Heart right ventricle (tissue), 16 donors: ENCODE measurements around the gene IDNK. TPM values are rescaled to one million over a fixed set of nuclear protein-coding genes. Genes with fewer than 3 reads are reported as not detected.

ENCODE experiments used
- ATAC-seq, 8 donors: fragments of 200-7000 bp; cut with Tn5 transposase; one replicate each; pipeline ENCODE4 v1.9.1; 2020; ENCODE audit warnings: mild to moderate bottlenecking in 8 of 8, moderate library complexity in 8 of 8, moderate number of reproducible peaks in 1 of 8
- DNase-seq, 2 donors: peaks; one replicate each; pipeline ENCODE4 v3.0.0-alpha.2; 2020
- H3K27ac ChIP-seq, 10 donors: fragments of 200-600 bp; sonication (generic) in 2 of 10; one replicate each; pipeline versions ENCODE4 v1.5.0 to v1.8.0; 2020 to 2022; ENCODE audit warnings: mild to moderate bottlenecking in 3 of 10
- H3K27me3 ChIP-seq, 7 donors: fragments of 200-600 bp; one replicate each; pipeline ENCODE4 v1.8.0; 2021 to 2022; ENCODE audit warnings: mild to moderate bottlenecking in 2 of 7
- H3K36me3 ChIP-seq, 9 donors: fragments of 200-600 bp; sonication (generic) in 1 of 9; one replicate each; pipeline versions ENCODE4 v1.5.0 to v1.8.0; 2020 to 2022; ENCODE audit warnings: mild to moderate bottlenecking in 2 of 9
- H3K4me1 ChIP-seq, 9 donors: fragments of 200-600 bp; sonication (generic) in 1 of 9; one replicate each; pipeline versions ENCODE4 v1.5.0 to v1.8.0; 2020 to 2022; ENCODE audit warnings: mild to moderate bottlenecking in 4 of 9
- H3K4me3 ChIP-seq, 10 donors: fragments of 200-600 bp; sonication (generic) in 2 of 10; one replicate each; pipeline versions ENCODE4 v1.5.0 to v1.8.0; 2020 to 2022; ENCODE audit warnings: mild to moderate bottlenecking in 7 of 10, moderate library complexity in 2 of 10
- H3K9me3 ChIP-seq, 11 donors: fragments of 200-600 bp in 10 of 11; sonication (generic) in 2 of 11; one replicate each; pipeline versions ENCODE4 v1.5.0 to v1.8.0; 2013 to 2022; ENCODE audit warnings: mild to moderate bottlenecking in 2 of 11, control low read depth in 1 of 11, moderate library complexity in 1 of 11
- WGBS, 2 donors: extraction: QIAGEN DNeasy Blood & Tissue Kit; methylation state at CpG; one replicate each; pipeline ENCODE4 v1.1.7; 2013; ENCODE audit warnings: inconsistent platforms in 1 of 2; 5-methylcytosine and 5-hydroxymethylcytosine counted together
- intact Hi-C, 10 donors: fragments of 100-400 bp; cut with DNase I; formaldehyde crosslinking; loops; one replicate each; pipeline versions ENCODE4 v1.11.1 to v1.14.2; 2022
- polyA plus RNA-seq, 2 donors: library from polyadenylated mRNA; stranded (reverse); fragments of 200-250 nt; gene quantifications; one replicate each; pipeline ENCODE4 v1.2.3, GENCODE V29; 2013
- total RNA-seq, 10 donors: library from RNA; stranded (reverse); fragmentation: NEBNext Ultra II Directional in 3 of 10; extraction: Animal tissue kit (Norgen Biotek cat#: 25700) in 3 of 10; gene quantifications; one replicate each; pipeline versions ENCODE4 v1.2.1 to v1.2.4, GENCODE V29; 2021 to 2023
- TF ChIP-seq, protein P1 (sequence below), 9 donors: fragments of 200-600 bp; sonication (generic) in 2 of 9; IDR thresholded peaks; one replicate each; pipeline versions ENCODE4 v1.5.0 to v1.8.0; 2021 to 2022; ENCODE audit warnings: antibody characterized with exemption in 9 of 9, mild to moderate bottlenecking in 5 of 9, moderate library complexity in 1 of 9
- donor health status: Arrhythmogenic right ventricular cardiomyopathy.
- donor health status: ischemic (EF 13 %, LVEDD 7.1; RV severe dilation, severe dysfunction).
- donor health status: healthy with polysubstance abuse.
- donor health status: DM: no; HTN: yes; CAD: no.
- donor health status: DM: no; HTN: no; CAD: no.
- donor health status: ischemic (EF 25% LVEDD 6.9; RV normal size, moderate dysfunction).
- donor health status: ischemic (EF 25% LVEDD 5.7; RV mildly dilated, moderate dysfunction).
- donor health status: healthy.
- donor health status: DM: yes; HTN: yes; CAD: no.
- donor health status: Ischemic cardiomyopathy.
- donor health status: ischemic (EF 35%, LVEDD 5.7; RV mildly dilated, moderate dysfunction).
- donor health status: nonischemic (EF 11% LVEDD 7.7; RV severe dilation, severe dysfunction).
- donor health status: DM: yes; HTN: yes; CAD: no.
- donor health status: PGD.
- donor health status: ischemic (EF 29% LVEDD 5.4; RV normal size, mild dysfunction).
- donor health status: nonischemic (EF 23%, LVEDD 6.1; RV moderate dilation, normal function).

IDNK gene
- total and polyA plus RNA-seq, 12 donors = 2.2 to 7.5 (median 4.0) TPM

DNA sequence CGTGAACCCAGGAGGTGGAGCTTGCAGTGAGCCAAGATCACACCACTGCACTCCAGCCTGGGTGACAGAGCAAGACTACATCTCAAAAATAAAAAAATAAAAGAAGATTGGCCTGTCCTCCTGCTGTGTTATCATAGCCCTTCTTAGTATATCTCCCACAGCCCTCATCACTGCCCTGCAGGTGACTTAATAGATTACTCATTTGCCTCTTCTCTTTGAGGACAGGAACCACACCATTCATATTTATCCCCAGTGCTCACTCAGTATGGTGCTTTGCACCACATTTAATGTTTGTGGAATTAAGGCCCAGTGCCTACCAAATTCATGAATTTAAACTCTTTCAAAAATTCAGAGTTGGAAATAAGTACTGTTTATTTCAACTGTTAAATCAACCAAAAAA is 10.3 kb downstream of the IDNK start:
- WGBS, 2 donors = 94 to 100% methylated on average over 1 of the region's 1 CpG
- no peak for ATAC-seq

DNA sequence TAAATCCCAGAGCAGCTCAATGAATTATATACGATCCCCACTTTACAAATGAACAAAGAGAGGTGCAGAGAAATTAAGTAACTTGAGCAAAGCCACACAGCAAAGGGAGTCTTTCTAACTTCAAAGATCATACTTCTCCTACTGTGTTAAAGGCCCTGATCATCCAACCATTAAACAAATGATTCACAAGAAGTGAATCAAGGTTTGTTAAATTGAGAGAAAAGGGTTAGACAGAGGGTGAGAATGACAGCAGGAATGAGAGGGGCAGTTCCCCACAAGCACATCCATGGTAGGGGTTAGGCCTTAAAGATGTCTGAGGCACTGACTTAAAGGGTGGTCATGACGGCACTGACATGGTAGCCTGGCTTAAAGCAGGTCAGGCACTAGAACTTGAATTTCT is 10.7 kb downstream of the IDNK start:
- no peak for DNase-seq
- H3K27me3 ChIP-seq = no peaks in the 10 kb centered on the region
- peaks cover 0 to 13% (median 0%) of the 10 kb centered on the region in 9 donors for H3K36me3 ChIP-seq
- ATAC-seq = no peak
- no peaks in the 10 kb centered on the region for H3K9me3 ChIP-seq
- intact Hi-C loops = loop anchor here in 1 of 10 donors (10.0 kb wide), 1 partner anchor 261 kb away; no protein-coding TSS in a partner anchor
- H3K27ac ChIP-seq = no peak overlapping the region
- TF ChIP-seq, protein P1, sequence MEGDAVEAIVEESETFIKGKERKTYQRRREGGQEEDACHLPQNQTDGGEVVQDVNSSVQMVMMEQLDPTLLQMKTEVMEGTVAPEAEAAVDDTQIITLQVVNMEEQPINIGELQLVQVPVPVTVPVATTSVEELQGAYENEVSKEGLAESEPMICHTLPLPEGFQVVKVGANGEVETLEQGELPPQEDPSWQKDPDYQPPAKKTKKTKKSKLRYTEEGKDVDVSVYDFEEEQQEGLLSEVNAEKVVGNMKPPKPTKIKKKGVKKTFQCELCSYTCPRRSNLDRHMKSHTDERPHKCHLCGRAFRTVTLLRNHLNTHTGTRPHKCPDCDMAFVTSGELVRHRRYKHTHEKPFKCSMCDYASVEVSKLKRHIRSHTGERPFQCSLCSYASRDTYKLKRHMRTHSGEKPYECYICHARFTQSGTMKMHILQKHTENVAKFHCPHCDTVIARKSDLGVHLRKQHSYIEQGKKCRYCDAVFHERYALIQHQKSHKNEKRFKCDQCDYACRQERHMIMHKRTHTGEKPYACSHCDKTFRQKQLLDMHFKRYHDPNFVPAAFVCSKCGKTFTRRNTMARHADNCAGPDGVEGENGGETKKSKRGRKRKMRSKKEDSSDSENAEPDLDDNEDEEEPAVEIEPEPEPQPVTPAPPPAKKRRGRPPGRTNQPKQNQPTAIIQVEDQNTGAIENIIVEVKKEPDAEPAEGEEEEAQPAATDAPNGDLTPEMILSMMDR (IDR thresholded peaks at IDR 0.05) = no peak
- WGBS, 2 donors = 96 to 98% methylated on average over 2 of the region's 2 CpGs
- H3K4me3 ChIP-seq = no peak overlapping the region
- peaks cover 0 to 6% (median 0%) of the 10 kb centered on the region in 9 donors for H3K4me1 ChIP-seq

More for the DNA sequence above, 10.3 kb downstream of the IDNK start:
- H3K27me3 ChIP-seq = no peaks in the 10 kb centered on the region
- H3K4me3 ChIP-seq = no peak overlapping the region
- H3K27ac ChIP-seq = no peak overlapping the region
- DNase-seq = no peak
- H3K4me1 ChIP-seq = peaks cover 0 to 6% (median 0%) of the 10 kb centered on the region in 9 donors
- H3K9me3 ChIP-seq = no peaks in the 10 kb centered on the region
- H3K36me3 ChIP-seq = peaks cover 0 to 18% (median 0%) of the 10 kb centered on the region in 9 donors
- TF ChIP-seq, protein P1 (IDR thresholded peaks at IDR 0.05) = no peak
- intact Hi-C loops = loop anchor here in 1 of 10 donors (10.0 kb wide), 1 partner anchor 262 kb away; no protein-coding TSS in a partner anchor

DNA sequence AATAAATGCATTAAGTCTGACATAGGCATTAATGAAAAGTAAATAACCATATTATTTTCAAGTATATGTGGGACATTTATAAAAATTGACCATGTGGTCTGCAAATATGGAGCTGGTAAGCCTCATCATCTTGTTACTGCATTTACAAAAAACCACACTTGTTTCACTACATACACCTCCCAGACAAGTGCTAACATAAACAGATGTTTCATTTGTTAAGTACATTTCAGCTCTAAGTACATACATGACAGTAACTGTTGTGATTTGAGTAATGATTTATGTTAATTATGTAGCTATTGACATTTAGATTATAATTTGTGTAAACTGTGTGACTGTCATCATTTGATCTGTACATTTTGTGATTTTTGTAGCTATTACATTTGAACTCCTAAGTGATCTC is 13.9 kb downstream of the IDNK start:
- no peaks in the 10 kb centered on the region for H3K27me3 ChIP-seq
- H3K9me3 ChIP-seq = no peaks in the 10 kb centered on the region
- no peak overlapping the region for H3K4me3 ChIP-seq
- no peak for ATAC-seq
- TF ChIP-seq, protein P1 (IDR thresholded peaks at IDR 0.05) = no peak
- H3K27ac ChIP-seq = no peak overlapping the region
- intact Hi-C loops = loop anchor here in 1 of 10 donors (10.0 kb wide), 1 partner anchor 258 kb away; no protein-coding TSS in a partner anchor
- no peaks in the 10 kb centered on the region for H3K36me3 ChIP-seq
- H3K4me1 ChIP-seq = peaks cover 0 to 7% (median 0%) of the 10 kb centered on the region in 9 donors
- no peak for DNase-seq

DNA sequence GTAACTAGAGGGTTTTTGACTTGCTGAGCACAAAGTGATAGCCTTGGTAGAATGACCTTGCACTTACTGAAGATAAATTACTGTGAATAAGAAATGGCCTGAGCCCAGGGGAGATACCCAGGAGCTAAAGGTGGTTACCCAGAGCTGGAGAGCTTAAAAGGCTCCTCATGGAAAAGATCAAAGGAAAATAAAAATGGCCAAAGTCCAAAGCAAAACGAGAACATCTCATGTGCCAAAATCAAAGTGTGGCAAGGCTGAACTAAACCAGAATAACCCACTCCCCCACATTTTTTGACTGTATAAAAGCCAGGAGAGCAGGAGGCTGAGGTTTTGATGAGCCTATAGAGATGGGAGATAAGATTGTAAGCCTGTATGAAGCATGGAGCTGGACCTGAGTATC is 14.4 kb downstream of the IDNK start:
- intact Hi-C loops = loop anchor here in 1 of 10 donors (10.0 kb wide), 1 partner anchor 257 kb away; no protein-coding TSS in a partner anchor
- no peaks in the 10 kb centered on the region for H3K9me3 ChIP-seq
- no peak for DNase-seq
- no peaks in the 10 kb centered on the region for H3K27me3 ChIP-seq
- WGBS, 2 donors = 71 to 74% methylated on average over 1 of the region's 1 CpG
- TF ChIP-seq, protein P1 (IDR thresholded peaks at IDR 0.05) = no peak
- no peak overlapping the region for H3K4me3 ChIP-seq
- no peak overlapping the region for H3K27ac ChIP-seq
- H3K36me3 ChIP-seq = no peaks in the 10 kb centered on the region
- no peak for ATAC-seq
- H3K4me1 ChIP-seq = peaks cover 0 to 7% (median 0%) of the 10 kb centered on the region in 9 donors
